Activated B cell treated with CpG ODN at 0.5 μM for 24 hours (primary cell): Measurements from ENCODE around the gene SASH3. TPM values are rescaled to one million over a fixed set of nuclear protein-coding genes. Genes with fewer than 3 reads are reported as not detected.
A peak's percentile ranks its signal among the peaks of the same experiment; 100 is the strongest.

Experiments used
- ATAC-seq: fragments of 200-7000 bp; cut with Tn5 transposase; one replicate; pipeline ENCODE4 v1.10.0; 2021; ENCODE audit warnings: low read depth, mild to moderate bottlenecking, moderate library complexity
- CTCF ChIA-PET: fragments of 350-600 bp; sonication (Branson Sonifier 250); formaldehyde crosslinking; loops from one replicate; lab custom pipeline; 2021; ENCODE audit warnings: antibody characterized with exemption; lab: Charles Lee
- POLR2A ChIA-PET: fragments of 350-600 bp; sonication (Branson Sonifier 250); formaldehyde crosslinking; loops from one replicate; lab custom pipeline; 2021; ENCODE audit warnings: antibody characterized with exemption; lab: Charles Lee
- DNase-seq: peaks from one replicate; pipeline ENCODE4 v3.0.0; 2022
- H3K27ac Mint-ChIP-seq: one replicate; pipeline ENCODE4 v1.8.0; 2020; ENCODE audit warnings: mixed read lengths
- H3K27me3 Mint-ChIP-seq: one replicate; pipeline ENCODE4 v1.8.0; 2021; ENCODE audit warnings: mixed read lengths
- H3K36me3 Mint-ChIP-seq: one replicate; pipeline ENCODE4 v1.8.0; 2021; ENCODE audit warnings: low read depth, mixed read lengths
- H3K4me1 Mint-ChIP-seq: one replicate; pipeline ENCODE4 v1.8.0; 2021; ENCODE audit warnings: mixed read lengths
- H3K4me3 Mint-ChIP-seq: one replicate; pipeline ENCODE4 v1.8.0; 2020; ENCODE audit warnings: mild to moderate bottlenecking, mixed read lengths
- H3K9me3 Mint-ChIP-seq: one replicate; pipeline ENCODE4 v1.8.0; 2020; ENCODE audit warnings: mixed read lengths
- intact Hi-C: fragments of 100-400 bp; cut with micrococcal nuclease; formaldehyde crosslinking; loops from one replicate; pipeline ENCODE4 v1.15.1; 2024
- total RNA-seq: library from RNA; stranded (reverse); gene quantifications from 2 replicates; pipeline ENCODE4 v1.2.3, GENCODE V29; 2022
- TF ChIP-seq, protein P1 (sequence below): fragments of 200-600 bp; IDR thresholded peaks from one replicate; pipeline ENCODE4 v1.8.0; 2022; ENCODE audit warnings: antibody characterized with exemption, mild to moderate bottlenecking

Gene SASH3
- total RNA-seq, 1 donor from 2014 or later: 209 TPM

DNA sequence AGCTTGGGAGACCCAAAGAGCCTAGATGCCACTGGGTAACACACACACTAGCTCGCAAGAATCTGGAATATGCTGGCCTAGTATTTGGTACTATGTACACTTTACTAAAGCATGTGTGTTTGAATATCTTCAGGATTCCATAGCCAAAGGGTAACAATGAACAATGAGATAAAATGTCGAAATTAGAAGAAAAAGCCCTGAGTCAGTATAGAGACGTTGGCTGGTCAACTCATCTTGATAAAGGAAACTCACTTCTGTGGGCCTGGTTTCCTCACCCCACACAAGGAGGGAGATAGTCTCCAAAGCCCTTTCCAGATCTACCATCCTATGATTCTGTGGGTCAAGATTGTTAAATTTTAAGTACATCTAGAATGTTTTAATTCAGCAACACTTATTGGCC is 57.1 kb downstream of the SASH3 start:
- TF ChIP-seq, protein P1, sequence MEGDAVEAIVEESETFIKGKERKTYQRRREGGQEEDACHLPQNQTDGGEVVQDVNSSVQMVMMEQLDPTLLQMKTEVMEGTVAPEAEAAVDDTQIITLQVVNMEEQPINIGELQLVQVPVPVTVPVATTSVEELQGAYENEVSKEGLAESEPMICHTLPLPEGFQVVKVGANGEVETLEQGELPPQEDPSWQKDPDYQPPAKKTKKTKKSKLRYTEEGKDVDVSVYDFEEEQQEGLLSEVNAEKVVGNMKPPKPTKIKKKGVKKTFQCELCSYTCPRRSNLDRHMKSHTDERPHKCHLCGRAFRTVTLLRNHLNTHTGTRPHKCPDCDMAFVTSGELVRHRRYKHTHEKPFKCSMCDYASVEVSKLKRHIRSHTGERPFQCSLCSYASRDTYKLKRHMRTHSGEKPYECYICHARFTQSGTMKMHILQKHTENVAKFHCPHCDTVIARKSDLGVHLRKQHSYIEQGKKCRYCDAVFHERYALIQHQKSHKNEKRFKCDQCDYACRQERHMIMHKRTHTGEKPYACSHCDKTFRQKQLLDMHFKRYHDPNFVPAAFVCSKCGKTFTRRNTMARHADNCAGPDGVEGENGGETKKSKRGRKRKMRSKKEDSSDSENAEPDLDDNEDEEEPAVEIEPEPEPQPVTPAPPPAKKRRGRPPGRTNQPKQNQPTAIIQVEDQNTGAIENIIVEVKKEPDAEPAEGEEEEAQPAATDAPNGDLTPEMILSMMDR: no peak
- ChIA-PET POLR2A (no interaction called here), CTCF (no interaction called here)
- DNase-seq (no peak), ATAC-seq (no peak)
- H3K27me3 Mint-ChIP-seq: no peaks in the 10 kb centered on the region
- intact Hi-C loops: no loop called here
- H3K9me3 Mint-ChIP-seq: no peaks in the 10 kb centered on the region
- H3K4me1 Mint-ChIP-seq: peaks cover 2% of the 10 kb centered on the region
- no peak overlapping the region for H3K4me3 Mint-ChIP-seq
- peaks cover 2% of the 10 kb centered on the region for H3K36me3 Mint-ChIP-seq
- H3K27ac Mint-ChIP-seq: no peak overlapping the region

- no peak overlapping the region for H3K27ac Mint-ChIP-seq
- H3K9me3 Mint-ChIP-seq: no peaks in the 10 kb centered on the region
- no peaks in the 10 kb centered on the region for H3K27me3 Mint-ChIP-seq
- ChIA-PET POLR2A (no interaction called here), CTCF (no interaction called here)
- TF ChIP-seq, protein P1: no peak
- ATAC-seq (no peak), DNase-seq (no peak)
- peaks cover 14% of the 10 kb centered on the region for H3K4me1 Mint-ChIP-seq
- H3K36me3 Mint-ChIP-seq: peaks cover 4% of the 10 kb centered on the region
- H3K4me3 Mint-ChIP-seq: no peak overlapping the region
- intact Hi-C loops: loop anchor here (5.0 kb wide), 1 partner anchor 58 kb away; no protein-coding TSS in a partner anchor
Measured at GRCh38 chrX:129840344-129840743, 60.6 kb downstream of the SASH3 start.

DNA sequence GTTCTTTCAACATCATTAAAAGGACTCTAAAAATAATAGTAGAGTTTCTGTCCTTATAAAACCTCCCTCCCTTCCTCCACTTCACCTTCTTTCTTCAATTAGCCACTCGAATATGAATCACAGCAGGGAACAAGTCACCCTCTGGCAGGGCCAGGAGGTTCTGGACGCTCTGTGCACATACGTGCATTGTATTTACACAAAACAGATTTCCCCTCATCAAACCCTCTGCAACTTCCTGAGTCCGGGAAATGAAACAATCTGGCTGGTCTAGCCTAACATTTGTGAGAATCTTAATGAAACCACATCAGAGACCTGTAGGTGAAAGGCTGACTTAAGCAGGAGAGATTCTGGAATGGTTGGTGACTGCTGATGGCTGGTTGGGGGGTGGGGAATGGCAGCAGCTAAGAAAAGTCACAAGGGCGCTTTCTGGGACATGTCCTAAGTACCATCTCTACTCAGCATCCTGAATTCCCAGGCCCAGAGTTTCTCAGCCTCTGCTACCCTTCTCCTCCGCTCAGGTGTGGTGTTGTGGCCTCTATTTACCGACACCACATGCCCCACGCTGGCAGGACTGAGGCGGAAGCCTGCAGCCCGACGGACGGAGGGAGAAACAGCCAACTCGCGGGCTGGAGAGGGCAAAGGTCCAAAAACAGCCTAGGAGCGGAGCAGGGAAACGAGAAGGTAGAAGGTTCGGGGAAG is 62.9 kb downstream of the SASH3 start:
- no peak for DNase-seq
- TF ChIP-seq, protein P1: no peak
- Mint-ChIP-seq H3K27ac (no peak overlapping the region), H3K27me3 (no peaks in the 10 kb centered on the region), H3K4me1 (peaks cover 14% of the 10 kb centered on the region), H3K36me3 (peaks cover 2% of the 10 kb centered on the region), H3K4me3 (peak overlapping the region; percentile 94), H3K9me3 (no peaks in the 10 kb centered on the region)
- no peak for ATAC-seq
- intact Hi-C loops: loop anchor here (1.0 to 5.0 kb wide), 4 partner anchors 60 to 140 kb away; partner anchors contain the start of genes BCORL1 and UTP14A
- CTCF ChIA-PET: no interaction called here
- POLR2A ChIA-PET: no interaction called here

DNA sequence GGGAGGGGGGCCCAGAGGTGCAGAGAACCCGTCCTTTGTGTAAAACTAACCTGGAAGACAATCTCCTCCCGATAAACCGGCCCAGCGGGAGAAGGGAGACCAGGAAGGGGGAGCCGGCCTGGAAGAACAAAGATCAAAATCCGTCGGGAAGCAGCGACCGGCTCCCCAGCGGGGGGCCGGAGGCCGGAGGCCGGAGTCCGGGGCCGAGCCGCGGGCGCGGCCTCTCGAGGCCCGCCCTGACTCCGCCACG is 63.4 kb downstream of the SASH3 start:
- H3K27ac Mint-ChIP-seq: no peak overlapping the region
- H3K27me3 Mint-ChIP-seq: no peaks in the 10 kb centered on the region
- ChIA-PET CTCF (no interaction called here), POLR2A (interaction anchor here (0.8 kb wide), 1 partner anchor 63 kb away, joined by 3 read pairs; the partner anchor contains the start of gene UTP14A)
- H3K4me3 Mint-ChIP-seq: peak overlapping the region; percentile 94
- DNase-seq: no peak
- no peaks in the 10 kb centered on the region for H3K9me3 Mint-ChIP-seq
- TF ChIP-seq, protein P1: no peak
- H3K36me3 Mint-ChIP-seq: peaks cover 2% of the 10 kb centered on the region
- intact Hi-C loops: loop anchor here (1.0 to 5.0 kb wide), 4 partner anchors 61 to 140 kb away; partner anchors contain the start of genes BCORL1 and UTP14A
- ATAC-seq: no peak
- H3K4me1 Mint-ChIP-seq: peaks cover 14% of the 10 kb centered on the region

- peaks cover 14% of the 10 kb centered on the region for H3K4me1 Mint-ChIP-seq
- peak; percentile 99 for ATAC-seq
- POLR2A ChIA-PET: interaction anchor here (0.8 kb wide), 1 partner anchor 62 kb away, joined by 3 read pairs; the partner anchor contains the start of gene UTP14A
- no peaks in the 10 kb centered on the region for H3K9me3 Mint-ChIP-seq
- intact Hi-C loops: loop anchor here (1.0 to 5.0 kb wide), 4 partner anchors 61 to 139 kb away; partner anchors contain the start of genes BCORL1 and UTP14A
- TF ChIP-seq, protein P1: no peak
- H3K4me3 Mint-ChIP-seq: peak within 1 kb of the TSS; percentile 94
- peak within 1 kb of the TSS; percentile 77 for H3K27ac Mint-ChIP-seq
- peaks cover 2% of the 10 kb centered on the region for H3K36me3 Mint-ChIP-seq
- peak; percentile 74 for DNase-seq
- CTCF ChIA-PET: no interaction called here
- no peaks in the 10 kb centered on the region for H3K27me3 Mint-ChIP-seq
Measured at GRCh38 chrX:129843459-129844306, 63.9 kb downstream of the SASH3 start, which contains the start of gene ZDHHC9. TSS of gene ZDHHC9 (minus strand) at chrX:129843886. CDS start at chrX:129841945, 1,941 bp downstream.
